LHCN-M2 (cell line): ENCODE data around the gene TBC1D22A. TPM values are rescaled to one million over a fixed set of nuclear protein-coding genes. Genes with fewer than 3 reads are reported as not detected.

Experiments
- DNase-seq: peaks from one replicate; pipeline ENCODE4 v3.0.0-alpha.2; 2012; ENCODE audit warnings: low read depth
- total RNA-seq: library from RNA; depleted of rRNA; stranded (reverse); fragments of >200 nt; gene quantifications from 2 replicates; pipeline ENCODE4 v1.2.3, GENCODE V29; 2014; rRNA removed

Gene TBC1D22A
- total RNA-seq, 1 experiment from 2014 or later, result 13.1 TPM

GRCh38 chr22:47209547-47210023, 447.1 kb downstream of the TBC1D22A start:
- no peak for DNase-seq

- no peak for DNase-seq
Measured at GRCh38 chr22:47210112-47210657, 447.7 kb downstream of the TBC1D22A start.

DNA sequence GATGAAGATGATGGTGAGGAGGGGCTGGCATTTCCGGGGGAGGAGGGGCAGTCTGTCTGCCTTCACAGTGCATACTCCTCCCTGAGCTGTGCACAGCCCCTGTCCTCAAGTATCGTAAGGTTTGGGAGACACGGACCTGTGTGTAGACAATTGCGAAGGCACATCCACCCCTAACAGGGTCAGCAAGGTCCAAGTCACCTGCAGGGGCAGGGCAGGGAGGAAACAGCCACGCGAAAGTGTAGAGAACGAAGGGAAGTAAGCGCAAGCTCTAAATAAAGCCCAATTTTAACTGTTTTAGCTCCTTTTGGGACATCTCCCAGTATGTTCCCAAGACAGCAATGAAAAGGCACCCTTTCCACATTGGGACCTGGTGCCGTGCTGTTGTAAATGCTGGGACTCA, 448.2 kb downstream of the TBC1D22A start:
- no peak for DNase-seq

DNA sequence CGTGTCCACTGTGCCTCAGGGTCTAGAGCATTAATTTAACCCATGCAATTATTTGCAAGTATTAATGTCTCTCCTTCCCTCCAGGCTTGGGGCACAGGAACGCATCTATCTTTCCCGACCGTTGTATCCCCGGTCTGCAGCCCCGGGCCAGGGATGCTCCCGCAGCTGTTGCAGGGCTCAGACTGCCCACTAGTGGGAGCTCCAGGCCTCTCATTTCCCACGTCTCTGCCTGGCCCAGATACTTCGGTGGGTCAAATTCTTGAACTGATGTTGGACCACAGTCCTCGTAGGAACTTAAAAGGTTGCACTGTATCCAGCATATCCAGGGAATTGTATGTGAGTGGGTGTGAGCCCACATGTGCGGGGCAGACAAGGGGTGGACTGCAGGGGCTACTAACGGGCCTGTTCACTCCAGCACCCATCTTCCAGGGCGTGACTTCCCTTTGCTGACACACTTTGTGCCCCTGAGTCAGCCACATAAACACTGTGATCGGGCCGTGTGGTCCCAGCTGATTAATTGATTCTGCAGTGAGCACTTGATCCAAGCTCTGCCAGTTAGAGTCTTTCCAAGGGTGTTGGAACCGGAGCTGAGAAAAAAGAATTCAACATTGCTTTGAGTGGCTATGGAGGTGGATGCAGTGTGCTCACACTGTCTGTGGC, 451.3 kb downstream of the TBC1D22A start:
- DNase-seq, result peak; percentile 18

GRCh38 chr22:47215851-47216250, 453.4 kb downstream of the TBC1D22A start:
- DNase-seq, result no peak

DNA sequence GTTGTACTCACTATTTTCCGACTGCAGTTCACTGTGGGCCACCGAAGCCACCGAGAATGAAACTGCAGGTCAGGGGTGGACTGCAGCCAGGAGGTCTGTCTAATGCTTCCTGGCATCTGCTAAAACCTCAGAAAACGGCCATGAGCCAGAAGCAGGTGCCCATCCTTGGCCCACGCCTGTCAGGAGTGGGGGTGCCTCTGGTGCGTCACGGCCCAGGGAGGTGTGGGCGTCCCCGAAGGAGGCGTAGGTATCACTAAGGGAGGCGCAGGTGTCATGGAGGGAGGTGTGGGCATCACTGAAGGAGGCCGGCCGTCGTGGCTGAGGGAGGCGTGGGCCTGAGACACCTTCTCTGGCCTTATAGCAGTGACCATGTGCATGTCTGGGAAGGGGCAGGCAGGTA, 456.2 kb downstream of the TBC1D22A start:
- no peak for DNase-seq

- no peak for DNase-seq
Measured at GRCh38 chr22:47219789-47220188, 457.3 kb downstream of the TBC1D22A start.

DNA sequence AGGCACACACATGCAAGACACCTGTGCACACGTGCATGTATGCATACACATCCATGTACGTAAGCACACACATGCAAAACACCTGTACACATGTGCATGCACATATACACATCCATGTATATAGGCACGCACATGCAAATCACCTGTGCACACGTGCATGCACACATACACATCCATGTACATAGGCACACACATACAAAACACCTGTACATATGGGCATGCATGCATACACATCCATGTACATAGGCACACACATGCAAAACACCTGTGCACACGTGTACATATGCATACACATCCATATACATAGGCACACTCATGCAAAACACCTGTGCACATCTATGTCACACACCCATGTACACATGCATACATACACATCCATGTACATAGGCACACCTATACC, 458.3 kb downstream of the TBC1D22A start:
- DNase-seq, result no peak

DNA sequence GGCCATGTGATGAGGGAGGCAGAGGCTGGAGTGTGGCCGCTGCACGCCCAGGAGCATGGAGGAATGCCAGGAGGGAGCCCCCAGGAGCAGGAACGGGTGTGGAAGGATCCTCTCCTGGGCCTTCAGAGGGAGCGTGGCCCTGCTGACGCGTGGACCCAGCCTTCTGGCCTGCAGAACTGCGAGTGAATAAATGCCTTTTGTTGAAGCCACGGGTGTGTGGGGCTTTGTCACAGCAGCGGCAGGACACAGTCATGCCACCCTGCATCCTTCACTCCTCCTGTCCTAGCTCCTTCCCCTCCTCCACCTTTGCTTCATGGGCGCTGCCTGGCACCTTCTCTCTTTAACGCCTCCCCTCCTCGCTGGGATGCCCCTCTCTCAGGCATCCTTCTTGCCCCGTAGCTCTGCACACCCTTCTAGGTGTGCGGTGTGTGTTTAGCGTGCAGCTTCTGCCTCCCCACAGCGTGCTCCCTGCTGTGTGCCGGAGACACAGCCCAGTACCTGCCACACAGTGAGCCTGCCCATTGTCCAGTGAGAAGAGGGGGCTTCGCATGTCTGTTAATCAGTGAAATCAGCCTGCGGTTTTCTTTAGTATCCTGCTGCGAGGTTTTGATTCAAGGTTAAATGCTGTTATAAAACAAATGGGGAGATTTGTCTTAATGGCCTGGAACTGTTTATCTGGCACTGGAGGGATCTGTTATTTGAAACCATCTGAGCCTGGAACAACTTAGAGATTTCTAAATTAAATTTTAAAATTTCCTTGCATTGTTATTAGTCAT, 459.6 kb downstream of the TBC1D22A start:
- no peak for DNase-seq

Other genes with a start within 250 kb of the TBC1D22A start
- under 0.01 and 0.06 TPM in 2 replicates for gene CELSR1, start 225.0 kb upstream of the TBC1D22A start, total RNA-seq
- 5.8 and 6.2 TPM in 2 replicates for gene GRAMD4, start 142.3 kb upstream of the TBC1D22A start, total RNA-seq
- 70.0 and 82.8 TPM in 2 replicates for gene CERK, start 24.4 kb upstream of the TBC1D22A start, total RNA-seq